HL-60 (cell line): ENCODE measurements around the gene USF3.

Source experiments
- DNase-seq, 2 experiments: peaks; one replicate each; pipeline ENCODE4 v3.0.0-alpha.2; 2010 to 2020; ENCODE audit warnings: low read depth in 1 of 2, low spot score in 1 of 2
- H3K27ac ChIP-seq: fragments of 250-450 bp; sonication (Bioruptor Pico); replicated peaks from 2 replicates; pipeline ENCODE4 v1.5.1; 2020; ENCODE audit warnings: mild to moderate bottlenecking, moderate library complexity
- H3K27me3 ChIP-seq: fragments of 250-450 bp; sonication (Bioruptor Pico); 2 replicates; pipeline ENCODE4 v1.5.1; 2021; ENCODE audit warnings: mild to moderate bottlenecking, moderate library complexity; ENCODE audit not compliant: insufficient read depth, poor library complexity, severe bottlenecking
- H3K4me3 ChIP-seq: replicated peaks from 2 replicates; pipeline ENCODE4 v1.5.1; 2011; ENCODE audit warnings: mild to moderate bottlenecking, control low read depth, low read length; ENCODE audit not compliant: insufficient read depth
- GABPA ChIP-seq: IDR thresholded peaks from 2 replicates; pipeline ENCODE4 v1.6.1; 2012; ENCODE audit warnings: low read depth
- POLR2AphosphoS5 ChIP-seq: IDR thresholded peaks from 2 replicates; pipeline ENCODE4 v1.6.1; 2012; ENCODE audit warnings: low read depth
- SPI1 ChIP-seq: IDR thresholded peaks from 2 replicates; pipeline ENCODE4 v1.6.1; 2012; ENCODE audit warnings: low read depth, mild to moderate bottlenecking, borderline replicate concordance
- TF ChIP-seq, protein P1 (sequence below): IDR thresholded peaks from one replicate; pipeline ENCODE4 v1.5.1; 2011; ENCODE audit warnings: low read length, control low read depth, inconsistent platforms; ENCODE audit not compliant: insufficient read depth
- TF ChIP-seq, protein P2 (sequence below): IDR thresholded peaks from 2 replicates; pipeline ENCODE4 v1.6.1; 2012; ENCODE audit warnings: low read depth; ENCODE audit not compliant: insufficient replicate concordance

USF3 gene

DNA sequence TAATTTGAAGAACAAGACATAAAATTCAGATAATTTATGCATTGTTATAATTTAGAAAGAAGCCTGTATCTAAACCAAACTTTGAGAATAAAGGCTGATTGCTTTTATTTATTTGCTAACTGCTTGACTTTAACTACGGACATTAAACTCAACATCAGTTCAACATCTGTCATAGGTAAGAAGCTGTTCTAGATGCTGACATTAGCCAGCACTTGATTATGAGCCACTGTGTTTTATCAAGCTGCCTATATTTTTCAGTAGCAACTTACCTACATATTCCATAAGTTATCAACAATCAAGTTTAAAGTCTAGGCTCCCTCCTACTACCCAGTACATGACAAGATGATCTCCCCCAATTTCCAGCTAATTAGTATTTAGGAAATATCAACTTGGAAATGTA, 42.1 kb downstream of the USF3 start:
- no peak for DNase-seq
- Histone ChIP-seq H3K27me3 (no peaks in the 10 kb centered on the region), H3K27ac (no peak overlapping the region), H3K4me3 (no peak overlapping the region)
- TF ChIP-seq, protein P1, sequence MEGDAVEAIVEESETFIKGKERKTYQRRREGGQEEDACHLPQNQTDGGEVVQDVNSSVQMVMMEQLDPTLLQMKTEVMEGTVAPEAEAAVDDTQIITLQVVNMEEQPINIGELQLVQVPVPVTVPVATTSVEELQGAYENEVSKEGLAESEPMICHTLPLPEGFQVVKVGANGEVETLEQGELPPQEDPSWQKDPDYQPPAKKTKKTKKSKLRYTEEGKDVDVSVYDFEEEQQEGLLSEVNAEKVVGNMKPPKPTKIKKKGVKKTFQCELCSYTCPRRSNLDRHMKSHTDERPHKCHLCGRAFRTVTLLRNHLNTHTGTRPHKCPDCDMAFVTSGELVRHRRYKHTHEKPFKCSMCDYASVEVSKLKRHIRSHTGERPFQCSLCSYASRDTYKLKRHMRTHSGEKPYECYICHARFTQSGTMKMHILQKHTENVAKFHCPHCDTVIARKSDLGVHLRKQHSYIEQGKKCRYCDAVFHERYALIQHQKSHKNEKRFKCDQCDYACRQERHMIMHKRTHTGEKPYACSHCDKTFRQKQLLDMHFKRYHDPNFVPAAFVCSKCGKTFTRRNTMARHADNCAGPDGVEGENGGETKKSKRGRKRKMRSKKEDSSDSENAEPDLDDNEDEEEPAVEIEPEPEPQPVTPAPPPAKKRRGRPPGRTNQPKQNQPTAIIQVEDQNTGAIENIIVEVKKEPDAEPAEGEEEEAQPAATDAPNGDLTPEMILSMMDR = no peak
- TF ChIP-seq GABPA (no peak), SPI1 (no peak), POLR2AphosphoS5 (no peak)
- TF ChIP-seq, protein P2, sequence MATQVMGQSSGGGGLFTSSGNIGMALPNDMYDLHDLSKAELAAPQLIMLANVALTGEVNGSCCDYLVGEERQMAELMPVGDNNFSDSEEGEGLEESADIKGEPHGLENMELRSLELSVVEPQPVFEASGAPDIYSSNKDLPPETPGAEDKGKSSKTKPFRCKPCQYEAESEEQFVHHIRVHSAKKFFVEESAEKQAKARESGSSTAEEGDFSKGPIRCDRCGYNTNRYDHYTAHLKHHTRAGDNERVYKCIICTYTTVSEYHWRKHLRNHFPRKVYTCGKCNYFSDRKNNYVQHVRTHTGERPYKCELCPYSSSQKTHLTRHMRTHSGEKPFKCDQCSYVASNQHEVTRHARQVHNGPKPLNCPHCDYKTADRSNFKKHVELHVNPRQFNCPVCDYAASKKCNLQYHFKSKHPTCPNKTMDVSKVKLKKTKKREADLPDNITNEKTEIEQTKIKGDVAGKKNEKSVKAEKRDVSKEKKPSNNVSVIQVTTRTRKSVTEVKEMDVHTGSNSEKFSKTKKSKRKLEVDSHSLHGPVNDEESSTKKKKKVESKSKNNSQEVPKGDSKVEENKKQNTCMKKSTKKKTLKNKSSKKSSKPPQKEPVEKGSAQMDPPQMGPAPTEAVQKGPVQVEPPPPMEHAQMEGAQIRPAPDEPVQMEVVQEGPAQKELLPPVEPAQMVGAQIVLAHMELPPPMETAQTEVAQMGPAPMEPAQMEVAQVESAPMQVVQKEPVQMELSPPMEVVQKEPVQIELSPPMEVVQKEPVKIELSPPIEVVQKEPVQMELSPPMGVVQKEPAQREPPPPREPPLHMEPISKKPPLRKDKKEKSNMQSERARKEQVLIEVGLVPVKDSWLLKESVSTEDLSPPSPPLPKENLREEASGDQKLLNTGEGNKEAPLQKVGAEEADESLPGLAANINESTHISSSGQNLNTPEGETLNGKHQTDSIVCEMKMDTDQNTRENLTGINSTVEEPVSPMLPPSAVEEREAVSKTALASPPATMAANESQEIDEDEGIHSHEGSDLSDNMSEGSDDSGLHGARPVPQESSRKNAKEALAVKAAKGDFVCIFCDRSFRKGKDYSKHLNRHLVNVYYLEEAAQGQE = no peak

DNA sequence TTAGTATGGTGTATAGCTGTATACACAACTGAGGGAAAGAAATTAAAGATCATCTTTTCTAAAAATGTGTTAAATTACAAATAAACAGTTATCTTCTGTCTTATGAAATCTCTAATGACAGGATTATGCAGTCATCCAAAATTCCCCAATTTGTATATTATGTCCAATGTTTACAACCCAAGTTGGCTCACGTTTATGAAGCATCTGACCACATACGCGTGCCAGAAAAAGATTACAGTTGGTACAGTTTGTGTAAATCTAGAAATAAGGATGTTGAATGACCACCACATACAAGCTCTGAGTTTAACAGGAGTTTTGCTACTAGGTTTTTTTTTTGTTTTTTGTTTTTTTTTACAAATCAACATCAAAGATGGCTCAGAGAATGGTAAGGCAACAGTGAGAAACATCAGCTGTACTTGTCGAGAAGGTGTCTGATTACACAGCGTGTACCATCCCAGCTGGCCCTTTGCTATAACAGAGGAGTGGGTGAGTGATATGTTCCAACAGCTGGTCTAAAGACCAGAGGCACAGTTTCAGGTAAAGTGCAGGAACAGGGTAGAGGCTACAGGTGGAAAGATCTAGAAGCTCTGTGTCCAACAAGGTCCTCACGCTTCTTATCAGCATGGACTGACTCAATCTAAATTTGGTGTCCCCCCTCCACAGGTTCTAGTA, 47.1 kb downstream of the USF3 start:
- TF ChIP-seq GABPA (no peak), SPI1 (no peak), POLR2AphosphoS5 (no peak)
- TF ChIP-seq, protein P1 = no peak
- TF ChIP-seq, protein P2 = no peak
- DNase-seq = no peak
- H3K27ac ChIP-seq = no peak overlapping the region
- H3K4me3 ChIP-seq = no peak overlapping the region
- no peaks in the 10 kb centered on the region for H3K27me3 ChIP-seq

DNA sequence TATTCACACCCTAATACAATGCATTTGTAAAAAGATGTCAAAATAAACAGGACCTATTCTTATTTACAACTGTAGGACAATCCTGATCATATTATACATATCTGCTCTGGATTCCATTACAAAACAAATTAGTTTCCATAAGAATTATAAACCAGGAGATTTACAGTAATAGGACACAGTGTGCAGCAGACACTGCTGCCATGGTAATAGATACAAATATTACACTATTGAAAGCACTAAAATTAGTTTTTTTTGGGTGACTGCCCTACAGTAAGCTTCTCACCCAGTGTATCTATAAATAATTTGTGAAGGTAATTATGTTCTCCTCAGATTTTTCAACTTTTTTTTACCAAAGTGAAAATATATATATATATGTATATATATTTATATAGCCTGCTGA, 47.9 kb downstream of the USF3 start:
- H3K27me3 ChIP-seq = no peaks in the 10 kb centered on the region
- TF ChIP-seq, protein P1 = no peak
- TF ChIP-seq GABPA = no peak
- TF ChIP-seq POLR2AphosphoS5 = no peak
- no peak for TF ChIP-seq SPI1
- TF ChIP-seq, protein P2 = no peak
- DNase-seq = no peak
- H3K4me3 ChIP-seq = no peak overlapping the region
- no peak overlapping the region for H3K27ac ChIP-seq
